Trophoblast cell (in vitro differentiated cells and primary cell): ENCODE results near the gene ITM2B.

Experiments used
- DNase-seq, 2 donors: peaks; one replicate each; pipeline ENCODE4 v3.0.0-alpha.2; 2016
- H2AFZ ChIP-seq: 2 replicates; pipeline ENCODE4 v1.6.1; 2013; ENCODE audit warnings: low read length, moderate library complexity, mild to moderate bottlenecking; ENCODE audit not compliant: insufficient read depth, poor library complexity
- H2AK5ac ChIP-seq: 2 replicates; pipeline ENCODE4 v1.6.1; 2013; ENCODE audit warnings: mild to moderate bottlenecking, low read length
- H2BK120ac ChIP-seq: 2 replicates; pipeline ENCODE4 v1.6.1; 2013; ENCODE audit warnings: low read length, mild to moderate bottlenecking, moderate library complexity; ENCODE audit not compliant: insufficient read depth, poor library complexity
- H2BK12ac ChIP-seq: 2 replicates; pipeline ENCODE4 v1.6.1; 2013; ENCODE audit warnings: mild to moderate bottlenecking, low read length, moderate library complexity
- H2BK5ac ChIP-seq: 2 replicates; pipeline ENCODE4 v1.6.1; 2013; ENCODE audit warnings: low read length, low read depth, moderate library complexity, mild to moderate bottlenecking; ENCODE audit not compliant: poor library complexity
- H3K14ac ChIP-seq: 2 replicates; pipeline ENCODE4 v1.6.1; 2013; ENCODE audit warnings: mild to moderate bottlenecking, low read length
- H3K18ac ChIP-seq: 2 replicates; pipeline ENCODE4 v1.6.1; 2013; ENCODE audit warnings: mild to moderate bottlenecking, low read length
- H3K23ac ChIP-seq: 2 replicates; pipeline ENCODE4 v1.6.1; 2013; ENCODE audit warnings: low read length
- H3K27ac ChIP-seq: 2 replicates; pipeline ENCODE4 v1.5.1; 2013; ENCODE audit warnings: low read depth, mild to moderate bottlenecking, inconsistent platforms, low read length, moderate library complexity
- H3K27me3 ChIP-seq: 2 replicates; pipeline ENCODE4 v1.6.1; 2013; ENCODE audit warnings: inconsistent platforms, mild to moderate bottlenecking, low read length, moderate library complexity; ENCODE audit not compliant: insufficient read depth
- H3K36me3 ChIP-seq, 2 experiments: 1 replicate in 1 of 2; 2 replicates in 1 of 2; pipeline ENCODE4 v1.6.1; 2013; ENCODE audit warnings: low read length in 2 of 2, mild to moderate bottlenecking in 2 of 2, moderate library complexity in 1 of 2; ENCODE audit not compliant: insufficient read depth in 2 of 2, control insufficient read depth in 1 of 2
- H3K4ac ChIP-seq: 2 replicates; pipeline ENCODE4 v1.6.1; 2013; ENCODE audit warnings: low read depth, mild to moderate bottlenecking, low read length, moderate library complexity
- H3K4me1 ChIP-seq, 2 experiments: 1 replicate in 1 of 2; 2 replicates in 1 of 2; pipeline ENCODE4 v1.6.1; 2013; ENCODE audit warnings: low read length in 2 of 2, mild to moderate bottlenecking in 2 of 2, moderate library complexity in 1 of 2; ENCODE audit not compliant: insufficient read depth in 2 of 2, control insufficient read depth in 1 of 2
- H3K4me2 ChIP-seq: 2 replicates; pipeline ENCODE4 v1.6.1; 2013; ENCODE audit warnings: inconsistent platforms, mild to moderate bottlenecking, low read length, moderate library complexity
- H3K4me3 ChIP-seq: 2 replicates; pipeline ENCODE4 v1.5.1; 2013; ENCODE audit warnings: mild to moderate bottlenecking, low read depth, low read length, inconsistent platforms
- H3K79me1 ChIP-seq: one replicate; pipeline ENCODE4 v1.6.1; 2013; ENCODE audit warnings: low read length
- H3K79me2 ChIP-seq: 2 replicates; pipeline ENCODE4 v1.6.1; 2013; ENCODE audit warnings: low read length, mild to moderate bottlenecking; ENCODE audit not compliant: control insufficient read depth, insufficient read depth, poor library complexity
- H3K9ac ChIP-seq: 2 replicates; pipeline ENCODE4 v1.6.1; 2013; ENCODE audit warnings: mild to moderate bottlenecking, low read length
- H3K9me3 ChIP-seq: 2 replicates; pipeline ENCODE4 v1.6.1; 2013; ENCODE audit warnings: low read depth, mild to moderate bottlenecking, control low read depth, inconsistent platforms, low read length; ENCODE audit not compliant: insufficient read depth
- H4K12ac ChIP-seq: 2 replicates; pipeline ENCODE4 v1.6.1; 2013; ENCODE audit warnings: low read depth, mild to moderate bottlenecking, low read length, moderate library complexity
- H4K8ac ChIP-seq: 2 replicates; pipeline ENCODE4 v1.6.1; 2013; ENCODE audit warnings: low read depth, mild to moderate bottlenecking, low read length, moderate library complexity
- H4K91ac ChIP-seq: one replicate; pipeline ENCODE4 v1.6.1; 2013; ENCODE audit warnings: low read depth, mild to moderate bottlenecking, low read length, moderate library complexity
- WGBS: extraction: QIAGEN DNeasy Blood & Tissue Kit; methylation state at CpG from one replicate; pipeline ENCODE4 v1.1.7; 2013; ENCODE audit warnings: missing lambda C conversion rate; ENCODE audit not compliant: insufficient read length, insufficient coverage; ENCODE audit errors: extremely low coverage; 5-methylcytosine and 5-hydroxymethylcytosine counted together

The ITM2B gene

GRCh38 chr13:48295271-48295670 is 62.3 kb downstream of the ITM2B start:
- Histone ChIP-seq H3K4ac (no peak overlapping the region), H3K23ac (no peak overlapping the region), H3K4me3 (no peak overlapping the region), H3K79me1 (peaks cover 2% of the 10 kb centered on the region), H3K18ac (no peak overlapping the region), H3K27me3 (no peaks in the 10 kb centered on the region), H3K36me3 (no peaks in the 10 kb centered on the region), H3K79me2 (no peaks in the 10 kb centered on the region), H2BK120ac (no peak overlapping the region), H2AK5ac (no peak overlapping the region), H4K8ac (no peak overlapping the region), H2BK12ac (no peak overlapping the region), H3K9me3 (no peaks in the 10 kb centered on the region), H3K9ac (no peak overlapping the region), H2BK5ac (no peak overlapping the region), H3K4me2 (no peak overlapping the region), H4K91ac (no peak overlapping the region), H4K12ac (no peak overlapping the region), H3K14ac (no peak overlapping the region), H3K4me1 (peaks cover 0 to 4% of the 10 kb centered on the region in 2 experiments), H2AFZ (no peak overlapping the region), H3K27ac (no peak overlapping the region)
- no CpG with 5 or more reads among the region's 1 CpG for WGBS
- peak; percentile 78 to 81 for DNase-seq

- no peak overlapping the region for H4K91ac ChIP-seq
- no CpG with 5 or more reads among the region's 2 CpGs for WGBS
Measured at GRCh38 chr13:48296528-48296927, 63.5 kb downstream of the ITM2B start.

GRCh38 chr13:48297131-48297786 is 64.3 kb downstream of the ITM2B start:
- Histone ChIP-seq H3K79me1 (peaks cover 2% of the 10 kb centered on the region), H3K23ac (no peak overlapping the region), H3K4me2 (no peak overlapping the region), H2AK5ac (no peak overlapping the region), H3K4me3 (no peak overlapping the region), H3K9me3 (no peaks in the 10 kb centered on the region), H3K4ac (no peak overlapping the region), H2BK12ac (no peak overlapping the region), H4K12ac (no peak overlapping the region), H2BK120ac (no peak overlapping the region), H2AFZ (no peak overlapping the region), H3K27ac (no peak overlapping the region), H3K14ac (no peak overlapping the region), H3K9ac (no peak overlapping the region), H3K36me3 (no peaks in the 10 kb centered on the region), H2BK5ac (no peak overlapping the region), H3K27me3 (no peaks in the 10 kb centered on the region), H3K18ac (no peak overlapping the region), H3K4me1 (peaks cover 0 to 4% of the 10 kb centered on the region in 2 experiments), H4K8ac (no peak overlapping the region), H4K91ac (no peak overlapping the region), H3K79me2 (no peaks in the 10 kb centered on the region)
- DNase-seq = peak; percentile 92 to 93
- WGBS = no CpG with 5 or more reads among the region's 4 CpGs

More at GRCh38 chr13:48296528-48296927, 63.5 kb downstream of the ITM2B start:
- Histone ChIP-seq H3K14ac (no peak overlapping the region), H3K9me3 (no peaks in the 10 kb centered on the region), H3K4ac (no peak overlapping the region), H3K27me3 (no peaks in the 10 kb centered on the region), H3K4me1 (peaks cover 0 to 4% of the 10 kb centered on the region in 2 experiments), H3K9ac (no peak overlapping the region), H3K23ac (no peak overlapping the region), H2AFZ (no peak overlapping the region), H4K12ac (no peak overlapping the region), H3K18ac (no peak overlapping the region), H2BK120ac (no peak overlapping the region), H3K36me3 (no peaks in the 10 kb centered on the region), H3K27ac (no peak overlapping the region), H2BK12ac (no peak overlapping the region), H4K8ac (no peak overlapping the region), H3K79me1 (peaks cover 2% of the 10 kb centered on the region), H3K4me3 (no peak overlapping the region), H3K79me2 (no peaks in the 10 kb centered on the region), H2BK5ac (no peak overlapping the region), H3K4me2 (no peak overlapping the region), H2AK5ac (no peak overlapping the region)
- DNase-seq = no peak

- no peak overlapping the region for H2AFZ ChIP-seq
- no peak overlapping the region for H3K23ac ChIP-seq
- no peak overlapping the region for H4K8ac ChIP-seq
- DNase-seq = no peak
- no peak overlapping the region for H4K12ac ChIP-seq
- WGBS = no CpG with 5 or more reads among the region's 2 CpGs
- no peak overlapping the region for H4K91ac ChIP-seq
- H3K9me3 ChIP-seq = no peaks in the 10 kb centered on the region
- no peak overlapping the region for H3K4ac ChIP-seq
- H3K4me3 ChIP-seq = no peak overlapping the region
- no peak overlapping the region for H3K14ac ChIP-seq
- H3K9ac ChIP-seq = no peak overlapping the region
- H2BK12ac ChIP-seq = no peak overlapping the region
- H3K4me2 ChIP-seq = no peak overlapping the region
- H3K79me1 ChIP-seq = peaks cover 11% of the 10 kb centered on the region
- H3K4me1 ChIP-seq = peaks cover 0 to 6% of the 10 kb centered on the region in 2 experiments
- H3K27me3 ChIP-seq = no peaks in the 10 kb centered on the region
- no peak overlapping the region for H2AK5ac ChIP-seq
- no peak overlapping the region for H2BK120ac ChIP-seq
- no peaks in the 10 kb centered on the region for H3K36me3 ChIP-seq
- H3K18ac ChIP-seq = no peak overlapping the region
- H3K27ac ChIP-seq = no peak overlapping the region
- no peak overlapping the region for H2BK5ac ChIP-seq
- H3K79me2 ChIP-seq = peaks cover 8% of the 10 kb centered on the region
Measured at GRCh38 chr13:48299591-48299990, 66.6 kb downstream of the ITM2B start.
